Left lung (tissue), 10 donors: ENCODE data around the gene ERBIN. TPM values are rescaled to one million over a fixed set of nuclear protein-coding genes. Genes with fewer than 3 reads are reported as not detected.

Experiments
- ATAC-seq: fragments of 200-7000 bp; cut with Tn5 transposase; one replicate; pipeline ENCODE4 v1.9.1; 2020; ENCODE audit warnings: moderate library complexity
- DNase-seq, 4 donors: peaks; one replicate each; pipeline ENCODE4 v3.0.0-alpha.2; 2013 to 2020
- H3K27ac ChIP-seq, 2 donors: fragments of 200-600 bp; sonication (generic) in 1 of 2; one replicate each; pipeline versions ENCODE4 v1.5.0 to v1.8.0; 2020 to 2021
- H3K27me3 ChIP-seq, 2 donors: fragments of 200-600 bp; sonication (generic) in 1 of 2; one replicate each; pipeline versions ENCODE4 v1.5.0 to v1.8.0; 2020 to 2021
- H3K36me3 ChIP-seq, 2 donors: fragments of 200-600 bp; sonication (generic) in 1 of 2; one replicate each; pipeline versions ENCODE4 v1.5.0 to v1.8.0; 2020 to 2021
- H3K4me1 ChIP-seq, 2 donors: fragments of 200-600 bp; one replicate each; pipeline ENCODE4 v1.8.0; 2021
- H3K4me3 ChIP-seq, 2 donors: fragments of 200-600 bp; sonication (generic) in 1 of 2; one replicate each; pipeline versions ENCODE4 v1.5.0 to v1.8.0; 2020 to 2021; ENCODE audit warnings: mild to moderate bottlenecking in 1 of 2
- H3K9me3 ChIP-seq, 2 donors: fragments of 200-600 bp; sonication (generic) in 1 of 2; one replicate each; pipeline versions ENCODE4 v1.5.0 to v1.8.0; 2020 to 2021
- intact Hi-C, 2 donors: fragments of 100-400 bp; cut with DNase I; formaldehyde crosslinking; loops; one replicate each; pipeline versions ENCODE4 v1.11.2 to v1.14.2; 2022
- polyA plus RNA-seq, 6 donors: library from polyadenylated mRNA; unstranded; fragments of 120-200 nt; gene quantifications; one replicate each; pipeline ENCODE4 v1.2.1, GENCODE V29; 2013; ENCODE audit not compliant: insufficient read length in 6 of 6
- total RNA-seq, 2 donors: library from RNA; stranded (reverse); fragmentation: NEBNext Ultra II Directional; extraction: Animal tissue kit (Norgen Biotek cat#: 25700); gene quantifications; one replicate each; pipeline ENCODE4 v1.2.1, GENCODE V29; 2021
- TF ChIP-seq, protein P1 (sequence below), 2 donors: fragments of 200-600 bp; sonication (generic) in 1 of 2; IDR thresholded peaks; one replicate each; pipeline versions ENCODE4 v1.5.0 to v1.8.0; 2021; ENCODE audit warnings: antibody characterized with exemption in 2 of 2
- donor health status: DM: no; HTN: yes; CAD: no.
- donor health status: DM: no; HTN: no; CAD: no.

The ERBIN gene
- total and polyA plus RNA-seq, 8 donors, result 72.8 to 87.2 (median 79.3) TPM

DNA sequence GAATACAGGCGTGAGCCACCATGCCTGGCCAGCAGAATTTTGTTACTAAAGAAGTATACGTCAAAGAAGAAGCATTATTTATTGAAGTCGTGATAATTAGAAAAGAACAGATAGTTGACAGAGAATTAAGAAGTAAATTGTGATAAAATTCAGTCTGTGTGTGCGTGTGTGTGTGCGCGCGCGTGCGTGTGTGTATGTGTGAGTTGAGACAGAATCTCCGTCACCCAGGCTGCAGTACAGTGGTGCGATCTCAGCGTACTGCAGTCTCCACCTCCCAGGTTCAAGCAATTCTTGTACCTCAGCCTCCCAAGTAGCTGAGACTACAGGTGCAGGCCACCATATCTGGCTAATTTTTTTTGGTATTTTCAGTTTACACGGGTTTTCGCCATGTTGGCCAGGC is 77.8 kb downstream of the ERBIN start:
- Histone ChIP-seq H3K4me1 (no peaks in the 10 kb centered on the region), H3K9me3 (no peaks in the 10 kb centered on the region), H3K4me3 (no peak overlapping the region), H3K27me3 (no peaks in the 10 kb centered on the region), H3K27ac (no peak overlapping the region), H3K36me3 (peaks cover 0 to 5% of the 10 kb centered on the region in 2 donors)
- intact Hi-C loops, result no loop called here
- DNase-seq (no peak), ATAC-seq (no peak)
- TF ChIP-seq, protein P1, sequence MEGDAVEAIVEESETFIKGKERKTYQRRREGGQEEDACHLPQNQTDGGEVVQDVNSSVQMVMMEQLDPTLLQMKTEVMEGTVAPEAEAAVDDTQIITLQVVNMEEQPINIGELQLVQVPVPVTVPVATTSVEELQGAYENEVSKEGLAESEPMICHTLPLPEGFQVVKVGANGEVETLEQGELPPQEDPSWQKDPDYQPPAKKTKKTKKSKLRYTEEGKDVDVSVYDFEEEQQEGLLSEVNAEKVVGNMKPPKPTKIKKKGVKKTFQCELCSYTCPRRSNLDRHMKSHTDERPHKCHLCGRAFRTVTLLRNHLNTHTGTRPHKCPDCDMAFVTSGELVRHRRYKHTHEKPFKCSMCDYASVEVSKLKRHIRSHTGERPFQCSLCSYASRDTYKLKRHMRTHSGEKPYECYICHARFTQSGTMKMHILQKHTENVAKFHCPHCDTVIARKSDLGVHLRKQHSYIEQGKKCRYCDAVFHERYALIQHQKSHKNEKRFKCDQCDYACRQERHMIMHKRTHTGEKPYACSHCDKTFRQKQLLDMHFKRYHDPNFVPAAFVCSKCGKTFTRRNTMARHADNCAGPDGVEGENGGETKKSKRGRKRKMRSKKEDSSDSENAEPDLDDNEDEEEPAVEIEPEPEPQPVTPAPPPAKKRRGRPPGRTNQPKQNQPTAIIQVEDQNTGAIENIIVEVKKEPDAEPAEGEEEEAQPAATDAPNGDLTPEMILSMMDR (IDR thresholded peaks at IDR 0.05), result no peak

- no peak overlapping the region for H3K27ac ChIP-seq
- no peaks in the 10 kb centered on the region for H3K27me3 ChIP-seq
- no peak overlapping the region for H3K4me3 ChIP-seq
- ATAC-seq, result no peak
- intact Hi-C loops, result no loop called here
- H3K36me3 ChIP-seq, result peaks cover 0 to 8% of the 10 kb centered on the region in 2 donors
- H3K9me3 ChIP-seq, result no peaks in the 10 kb centered on the region
- no peak for DNase-seq
- peaks cover 3 to 13% of the 10 kb centered on the region in 2 donors for H3K4me1 ChIP-seq
- TF ChIP-seq, protein P1 (IDR thresholded peaks at IDR 0.05), result no peak
These were observed 82.9 kb downstream of the ERBIN start for GRCh38 chr5:66009277-66009676.

- no peaks in the 10 kb centered on the region for H3K9me3 ChIP-seq
- peaks cover 3 to 13% of the 10 kb centered on the region in 2 donors for H3K4me1 ChIP-seq
- intact Hi-C loops, result no loop called here
- TF ChIP-seq, protein P1 (IDR thresholded peaks at IDR 0.05), result no peak
- ATAC-seq, result no peak
- no peak for DNase-seq
- H3K36me3 ChIP-seq, result peaks cover 0 to 16% of the 10 kb centered on the region in 2 donors
- no peaks in the 10 kb centered on the region for H3K27me3 ChIP-seq
- H3K4me3 ChIP-seq, result no peak overlapping the region
- H3K27ac ChIP-seq, result no peak overlapping the region
These were observed 84.1 kb downstream of the ERBIN start for GRCh38 chr5:66010476-66010875.

DNA sequence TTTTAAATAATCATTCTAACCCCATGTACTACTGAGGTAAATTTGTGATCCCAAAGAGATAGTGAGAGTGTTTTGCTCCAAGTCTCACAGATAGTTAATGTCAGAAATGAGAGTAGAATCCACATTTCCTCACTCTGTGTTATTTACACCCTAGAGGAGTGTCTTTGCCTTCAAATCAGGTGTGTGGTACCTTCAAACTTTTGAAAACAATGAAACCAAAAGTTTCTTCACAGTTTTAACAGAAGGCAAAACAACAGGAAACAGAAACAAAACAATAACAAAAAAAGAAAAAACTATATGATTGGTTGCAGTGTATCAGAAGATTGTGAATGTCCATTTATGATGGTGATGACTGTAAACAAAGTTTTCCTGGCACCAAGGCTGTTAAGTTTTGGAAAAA is 85.9 kb downstream of the ERBIN start:
- Histone ChIP-seq H3K9me3 (no peaks in the 10 kb centered on the region), H3K27me3 (no peaks in the 10 kb centered on the region), H3K27ac (no peak overlapping the region), H3K36me3 (peaks cover 0 to 17% of the 10 kb centered on the region in 2 donors), H3K4me1 (peaks cover 3 to 13% of the 10 kb centered on the region in 2 donors), H3K4me3 (no peak overlapping the region)
- no peak for DNase-seq
- no peak for ATAC-seq
- TF ChIP-seq, protein P1 (IDR thresholded peaks at IDR 0.05), result no peak
- intact Hi-C loops, result no loop called here

DNA sequence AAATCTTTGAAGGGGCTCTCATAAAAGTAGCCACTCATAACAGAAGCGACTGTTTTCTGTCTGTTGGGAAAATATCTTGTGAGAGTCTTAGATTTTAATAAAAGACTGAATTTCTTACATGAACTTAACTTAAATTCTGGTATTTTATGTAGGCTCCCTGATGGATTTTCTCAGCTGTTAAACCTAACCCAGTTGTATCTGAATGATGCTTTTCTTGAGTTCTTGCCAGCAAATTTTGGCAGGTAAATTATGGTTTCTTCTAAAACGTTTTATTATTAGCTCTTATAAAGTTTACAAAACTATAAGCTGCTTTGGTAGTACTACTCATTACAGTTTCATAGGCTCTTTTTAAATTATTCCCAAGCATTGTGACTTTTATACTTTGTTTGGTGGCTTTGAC is 87.0 kb downstream of the ERBIN start:
- peaks cover 3 to 13% of the 10 kb centered on the region in 2 donors for H3K4me1 ChIP-seq
- intact Hi-C loops, result no loop called here
- TF ChIP-seq, protein P1 (IDR thresholded peaks at IDR 0.05), result no peak
- ATAC-seq (no peak), DNase-seq (no peak)
- no peak overlapping the region for H3K27ac ChIP-seq
- H3K9me3 ChIP-seq, result no peaks in the 10 kb centered on the region
- H3K36me3 ChIP-seq, result peaks cover 0 to 17% of the 10 kb centered on the region in 2 donors
- no peaks in the 10 kb centered on the region for H3K27me3 ChIP-seq
- no peak overlapping the region for H3K4me3 ChIP-seq
